Eye (tissue), 1 donor: ENCODE results near the gene LIPA.
"Not testable (repeated sequence)": the region's sequence is repeated elsewhere in the genome, so short reads cannot be mapped to it uniquely, and the experiment has no call there.

Source experiments
- DNase-seq: peaks from one replicate; pipeline ENCODE4 v3.0.0-alpha.2; 2015

The LIPA gene

DNA sequence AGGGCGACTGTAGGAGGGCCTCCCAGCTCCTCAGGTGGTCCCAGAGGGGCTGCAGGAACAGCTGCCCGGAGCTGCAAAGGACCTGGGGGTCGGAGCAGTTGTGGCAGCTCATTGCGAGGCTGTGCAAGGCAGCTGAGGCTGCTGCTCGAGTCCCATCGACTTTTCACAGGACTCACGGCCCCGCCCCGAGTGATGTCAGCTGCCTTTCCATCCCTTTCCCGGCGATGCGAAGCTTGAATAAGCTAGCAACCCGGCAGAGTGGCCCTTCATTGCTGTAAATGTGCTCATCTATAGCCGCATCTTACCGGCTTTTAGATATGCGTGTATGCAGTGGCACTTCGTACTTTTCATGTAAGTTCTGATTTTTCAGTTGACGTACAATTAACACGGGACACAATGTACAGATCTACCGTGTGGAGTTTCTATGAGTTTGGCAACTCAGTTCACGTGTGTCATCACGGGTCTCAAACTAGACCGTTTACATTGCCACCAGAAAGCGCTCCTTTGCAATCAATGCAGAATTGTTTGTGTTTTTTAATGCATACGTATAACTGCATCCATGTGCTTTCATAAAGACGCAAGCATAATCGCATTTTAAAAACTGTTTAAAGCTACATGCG is 44.3 kb downstream of the LIPA start, which contains the start of gene CH25H:
Gene CH25H, minus strand, starts transcription at position 137 of the 620 bp plus-strand sequence. Its CDS starts 25 bp downstream, at position 112.
- peak; percentile 89 for DNase-seq

DNA sequence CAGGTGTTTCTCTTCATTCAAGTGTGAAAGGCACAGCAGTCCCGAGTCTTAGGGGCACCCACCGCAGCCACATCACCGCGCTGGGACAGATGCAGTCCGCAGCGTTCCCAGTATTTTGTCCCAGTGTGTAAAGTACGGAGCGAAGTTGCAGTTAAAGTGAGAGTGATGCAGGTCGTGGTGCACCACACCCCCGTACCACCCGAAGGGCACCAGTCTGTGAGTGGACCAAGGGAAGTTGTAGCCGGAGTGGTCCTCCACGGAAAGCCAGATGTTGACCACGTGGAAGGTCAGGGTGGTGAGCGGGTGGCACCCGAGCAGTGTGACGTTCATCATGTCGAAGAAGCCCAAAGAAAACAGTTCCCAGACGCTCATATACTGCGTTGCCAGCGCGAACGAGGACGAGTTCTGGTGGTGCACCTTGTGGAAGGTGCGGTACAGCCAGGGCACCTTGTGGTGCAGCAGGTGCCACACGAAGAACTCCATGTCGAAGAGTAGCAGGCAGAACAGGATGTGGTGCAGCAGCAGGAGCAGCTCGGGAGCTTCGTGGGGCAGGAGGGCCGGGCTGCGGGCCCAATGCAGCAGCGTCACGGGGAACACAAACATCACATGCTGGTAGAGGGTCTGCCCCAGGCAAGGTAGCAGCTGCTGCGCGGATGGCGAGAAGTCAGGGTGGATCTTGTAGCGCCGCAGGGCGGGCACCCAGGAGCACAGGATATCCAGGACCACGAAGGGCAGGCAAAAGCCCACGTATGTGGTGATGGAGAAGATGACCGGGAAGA is 45.0 kb downstream of the LIPA start:
- no peak for DNase-seq

DNA sequence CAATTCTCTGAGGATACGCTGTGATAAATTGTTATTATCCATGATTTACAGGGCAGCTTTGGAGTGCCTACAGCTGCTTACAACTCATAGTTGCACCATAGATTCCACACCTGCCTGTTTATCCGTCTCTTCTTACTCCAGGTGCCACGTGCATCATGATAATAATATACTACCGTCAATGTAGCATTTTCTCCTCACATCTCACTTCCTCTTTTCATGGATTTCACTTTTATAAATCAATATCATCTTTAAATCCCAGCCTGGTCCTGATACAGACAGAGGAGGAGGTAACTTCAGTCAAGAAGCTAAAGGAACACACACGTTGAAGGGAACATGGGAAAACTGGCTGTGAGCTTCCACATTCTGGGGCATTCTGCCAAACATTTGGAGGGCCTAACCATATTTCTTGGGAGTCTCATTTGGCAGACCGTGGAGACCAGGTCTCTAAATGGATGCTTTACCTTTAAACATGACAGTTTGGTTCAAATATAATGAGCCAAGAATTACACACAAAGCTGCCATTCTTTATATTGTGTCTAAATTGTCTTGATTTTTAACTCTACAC is 46.9 kb downstream of the LIPA start:
- DNase-seq, result no peak

DNA sequence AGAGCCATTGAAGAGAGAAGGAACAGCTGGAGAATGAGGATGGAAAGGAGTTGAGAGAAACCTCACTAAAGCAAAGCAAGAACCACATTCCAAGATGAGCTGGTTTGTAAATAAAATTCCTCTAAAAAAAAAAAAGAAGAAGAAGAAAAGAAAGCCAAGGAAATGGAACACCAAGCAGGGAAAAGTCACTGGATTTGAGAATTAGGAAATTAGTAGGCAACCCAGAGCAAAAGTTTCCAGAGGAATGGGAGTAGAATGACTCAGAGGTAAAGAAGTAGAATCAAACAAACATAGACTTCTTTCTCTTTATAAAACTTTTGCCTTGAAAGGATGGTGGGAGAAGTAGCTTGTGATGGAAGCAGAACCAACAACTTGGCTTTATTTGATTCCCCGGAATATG is 48.3 kb downstream of the LIPA start:
- no peak for DNase-seq

DNA sequence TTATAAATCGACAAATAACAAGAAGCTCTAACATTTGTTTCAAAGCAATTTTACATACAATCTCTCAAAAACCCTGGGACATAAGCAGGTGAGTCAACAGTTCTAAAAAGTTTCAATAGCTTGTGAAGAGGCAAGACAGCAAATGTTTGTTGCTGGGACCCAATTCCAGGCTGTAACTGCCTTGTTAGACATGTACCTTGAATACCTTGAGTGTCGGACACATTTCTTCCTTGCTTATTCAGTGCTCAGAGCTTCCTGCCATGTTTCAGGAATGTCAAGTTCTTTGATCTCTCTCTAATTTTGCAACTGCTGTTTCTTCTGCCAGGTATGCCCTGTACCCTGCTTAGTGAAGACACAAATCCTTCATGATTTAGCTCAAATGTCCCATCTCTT is 49.5 kb downstream of the LIPA start:
- DNase-seq, result no peak

DNA sequence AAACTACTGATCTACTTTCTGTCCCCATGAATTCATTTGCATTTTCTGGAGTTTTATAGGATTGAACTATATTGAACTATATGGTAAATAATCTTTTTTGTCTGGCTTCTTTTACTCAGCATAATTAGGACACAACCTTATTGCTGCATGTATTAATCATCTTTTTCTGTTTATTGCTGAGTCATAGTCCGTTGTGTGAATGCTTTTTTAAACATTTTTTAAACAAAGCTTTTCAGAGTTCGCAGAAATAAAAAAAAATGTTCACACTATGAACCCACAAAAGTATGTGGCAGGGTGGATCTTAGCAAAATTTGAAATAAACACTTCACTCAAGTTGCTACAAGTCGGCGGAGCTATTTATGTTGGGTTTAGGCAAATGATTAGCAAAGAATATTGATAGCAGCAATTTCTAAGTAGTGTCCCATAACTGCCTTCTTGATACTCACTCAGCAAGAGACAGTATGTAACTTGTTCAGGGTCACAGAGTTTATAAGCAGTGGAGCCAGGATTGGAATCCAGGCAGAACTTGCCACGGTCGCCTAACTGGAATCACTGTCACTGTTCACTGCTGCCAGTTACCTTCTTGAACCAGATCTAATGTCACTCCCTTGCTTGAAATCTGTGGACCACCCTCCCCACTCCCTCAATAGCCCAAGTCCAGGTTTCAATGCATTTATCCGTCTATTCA is 50.1 kb downstream of the LIPA start:
- DNase-seq, result no peak

DNA sequence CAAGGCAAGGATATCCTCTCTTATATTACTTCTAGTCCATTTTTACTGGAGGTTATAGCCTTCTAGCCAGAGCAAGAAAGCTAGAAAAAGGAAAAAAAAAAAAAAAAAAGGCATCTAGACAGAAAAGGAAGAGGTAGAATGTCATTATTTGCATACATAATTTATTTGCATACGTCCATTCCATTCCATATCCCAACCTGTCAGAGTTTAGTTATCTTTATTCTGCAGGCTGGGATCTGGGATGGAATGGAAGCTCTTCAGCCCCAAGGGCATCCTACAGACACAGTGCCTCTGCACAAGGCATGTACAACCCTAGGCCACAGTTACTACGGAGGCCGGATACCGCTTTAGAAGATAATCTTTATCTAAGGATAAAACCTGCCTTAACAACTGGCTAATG is 54.1 kb downstream of the LIPA start:
- DNase-seq, result no peak

DNA sequence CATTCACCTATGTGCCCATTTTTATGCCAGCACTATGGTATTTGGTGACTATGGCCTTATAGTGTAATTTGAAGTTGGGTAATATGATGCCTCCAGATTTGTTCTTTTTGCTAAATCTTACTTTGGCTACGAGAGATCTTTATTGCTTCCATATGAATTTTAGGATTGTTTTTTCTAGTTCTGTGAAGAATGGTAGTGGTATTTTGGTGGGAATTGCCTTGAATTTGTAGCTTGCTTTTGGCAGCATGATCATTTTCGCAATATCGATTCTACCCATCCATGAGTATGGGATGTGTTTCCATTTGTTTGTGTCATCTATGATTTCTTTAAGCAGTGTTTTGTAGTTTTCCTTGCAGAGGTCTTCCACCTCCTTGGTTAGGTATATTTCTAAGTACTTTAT is 60.3 kb downstream of the LIPA start:
- not testable (repeated sequence) for DNase-seq

DNA sequence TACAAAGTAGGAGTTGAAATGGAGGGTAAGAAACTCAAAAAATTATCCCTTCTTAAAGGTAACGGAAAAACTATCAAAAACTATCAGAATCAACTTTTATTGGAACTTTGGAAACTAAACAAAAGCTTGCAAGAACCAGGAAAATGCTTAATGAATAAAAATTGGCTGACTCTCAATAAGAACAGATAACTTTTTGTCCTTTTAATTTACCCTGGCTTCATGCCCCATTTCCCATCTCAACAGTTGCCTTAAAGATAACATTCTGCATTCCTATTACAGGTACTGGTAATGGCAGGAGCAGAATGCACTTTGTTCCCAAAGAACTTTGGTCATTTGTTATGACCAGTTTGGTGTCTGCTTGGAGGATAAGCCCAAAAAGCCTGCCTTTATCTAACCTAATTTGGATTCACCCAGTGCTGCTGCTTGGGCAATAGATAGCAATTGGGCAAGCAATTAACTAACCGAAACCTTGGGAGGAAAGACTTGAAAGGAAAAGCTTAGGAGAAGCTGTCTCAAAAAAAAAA is 62.3 kb downstream of the LIPA start:
- DNase-seq, result no peak

DNA sequence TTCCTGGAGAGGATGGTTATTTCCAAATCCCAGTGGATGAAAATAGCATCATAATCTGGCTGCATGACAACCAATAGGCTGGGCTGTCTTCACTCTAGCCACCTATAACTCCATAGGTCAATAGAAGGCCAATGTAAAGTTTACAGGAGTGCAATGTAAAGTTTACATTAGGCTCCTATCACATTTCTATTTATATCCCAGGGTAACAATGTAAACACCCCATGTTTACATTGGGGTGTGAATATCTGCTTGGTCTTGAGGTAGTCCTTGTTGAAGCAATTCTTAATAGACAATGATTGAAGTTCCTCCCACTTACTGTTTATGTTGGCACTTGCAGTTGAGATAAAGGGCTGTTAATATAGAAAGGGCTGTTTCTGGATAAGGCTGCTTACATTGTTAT is 65.9 kb downstream of the LIPA start:
- DNase-seq, result no peak

DNA sequence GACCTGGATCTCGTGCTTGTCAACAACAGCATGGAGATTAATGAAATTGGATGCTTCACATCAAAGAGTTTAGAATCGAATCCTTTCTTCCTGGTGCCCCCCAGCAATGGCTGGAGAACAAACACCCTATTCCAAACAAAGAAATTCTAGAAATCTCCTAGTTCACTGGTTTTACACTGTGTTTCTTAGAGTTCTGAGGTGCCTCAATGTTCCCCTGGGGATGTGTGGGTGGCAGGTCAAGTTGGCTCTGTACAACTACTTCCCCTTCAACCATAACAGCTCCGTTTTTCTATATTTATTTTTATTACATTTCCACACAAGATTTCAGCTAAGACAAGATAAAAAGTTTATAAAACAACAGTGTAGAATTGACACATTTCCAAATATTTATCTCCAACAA is 66.9 kb downstream of the LIPA start:
- no peak for DNase-seq

DNA sequence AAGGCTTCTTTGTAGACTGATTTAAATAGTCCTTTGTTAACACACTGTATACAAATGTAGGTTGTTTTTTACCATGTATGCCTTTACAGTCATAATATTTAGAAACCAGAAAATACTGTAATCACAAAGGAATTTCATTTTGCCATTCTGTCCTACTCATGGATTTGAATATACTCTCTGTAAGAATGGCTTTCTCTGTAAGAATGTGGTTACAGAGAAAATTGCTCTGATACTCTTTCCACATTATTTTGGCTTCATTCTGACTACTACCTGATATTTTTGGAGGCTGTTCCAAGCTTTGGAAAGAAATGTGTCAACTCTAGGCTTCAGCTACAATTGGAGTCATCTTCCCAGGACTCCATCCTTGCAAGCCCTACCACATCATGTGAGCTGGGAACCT is 68.0 kb downstream of the LIPA start:
- no peak for DNase-seq

DNA sequence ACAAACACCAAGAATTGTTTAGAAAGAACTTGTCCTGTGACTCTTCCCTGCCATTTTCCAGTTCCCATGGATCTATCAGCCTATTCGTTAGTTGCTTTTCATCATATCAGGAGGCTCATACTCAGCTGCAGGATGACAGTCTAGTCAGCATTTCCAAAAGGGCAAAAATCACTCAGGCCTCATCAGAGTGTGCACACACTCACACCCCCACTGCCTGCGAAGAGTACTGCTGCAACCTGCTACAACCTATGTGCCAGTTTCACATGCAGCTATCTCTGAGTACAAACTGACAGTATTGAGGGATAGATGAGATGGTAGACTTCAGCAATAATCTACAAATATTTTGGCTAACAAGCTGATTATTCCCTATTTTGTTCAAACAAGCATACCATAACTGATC is 68.7 kb downstream of the LIPA start:
- DNase-seq, result no peak

DNA sequence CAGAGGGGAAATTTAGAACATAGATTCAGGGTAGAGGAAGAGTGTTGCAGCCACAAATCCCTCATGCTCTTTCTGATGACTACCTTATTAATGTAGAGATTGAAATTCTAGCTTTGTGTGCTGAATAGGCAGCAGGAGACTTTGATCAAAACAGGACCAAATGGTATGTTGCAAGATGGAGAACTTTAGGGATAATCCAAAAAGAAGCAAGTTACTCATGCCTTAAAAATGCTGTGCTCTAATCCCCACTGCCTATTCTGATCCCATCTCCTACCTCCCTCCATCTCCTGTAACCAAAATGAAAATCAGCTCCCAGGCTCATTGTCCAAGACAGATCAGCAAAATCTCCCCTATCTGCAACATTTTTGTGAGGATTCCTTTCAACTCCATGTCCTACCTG is 75.8 kb downstream of the LIPA start:
- no peak for DNase-seq

DNA sequence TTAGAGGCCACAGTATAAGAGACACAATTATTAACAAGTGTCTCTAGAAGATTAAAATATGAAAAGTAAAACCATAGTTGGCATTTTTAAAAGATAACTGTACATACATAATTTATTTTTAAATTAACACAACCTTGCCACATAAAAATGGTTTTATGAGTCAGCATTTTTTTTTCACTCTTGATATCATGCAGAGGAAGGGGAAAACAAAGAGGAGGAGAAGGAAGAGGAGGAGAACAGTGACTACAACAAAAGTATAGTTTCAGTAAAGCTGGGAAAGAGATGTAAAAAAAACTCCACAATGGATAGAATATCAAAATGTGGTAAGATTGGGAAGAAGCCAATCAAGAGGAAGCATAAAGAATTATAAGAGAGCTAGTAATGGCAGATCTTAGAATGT is 78.5 kb downstream of the LIPA start:
- no peak for DNase-seq

DNA sequence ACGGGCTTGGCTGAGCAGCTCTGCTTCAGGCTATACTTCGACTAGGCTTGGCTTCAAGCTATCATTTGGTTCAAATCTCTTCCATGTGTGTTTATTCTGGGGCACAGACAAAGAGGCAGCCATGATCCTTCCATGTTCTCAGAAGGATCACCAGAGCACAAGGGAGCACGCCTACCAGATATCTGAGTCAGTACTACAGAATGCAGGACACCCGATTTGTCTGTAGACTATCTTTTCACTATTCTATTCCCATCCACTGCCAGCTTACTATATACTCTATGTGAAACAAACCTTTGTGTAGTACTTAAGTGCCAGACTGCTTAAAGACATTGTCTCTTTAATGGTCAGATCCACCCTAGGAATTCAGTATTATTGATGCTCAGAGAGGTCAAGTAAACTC is 79.6 kb downstream of the LIPA start:
- DNase-seq, result no peak

DNA sequence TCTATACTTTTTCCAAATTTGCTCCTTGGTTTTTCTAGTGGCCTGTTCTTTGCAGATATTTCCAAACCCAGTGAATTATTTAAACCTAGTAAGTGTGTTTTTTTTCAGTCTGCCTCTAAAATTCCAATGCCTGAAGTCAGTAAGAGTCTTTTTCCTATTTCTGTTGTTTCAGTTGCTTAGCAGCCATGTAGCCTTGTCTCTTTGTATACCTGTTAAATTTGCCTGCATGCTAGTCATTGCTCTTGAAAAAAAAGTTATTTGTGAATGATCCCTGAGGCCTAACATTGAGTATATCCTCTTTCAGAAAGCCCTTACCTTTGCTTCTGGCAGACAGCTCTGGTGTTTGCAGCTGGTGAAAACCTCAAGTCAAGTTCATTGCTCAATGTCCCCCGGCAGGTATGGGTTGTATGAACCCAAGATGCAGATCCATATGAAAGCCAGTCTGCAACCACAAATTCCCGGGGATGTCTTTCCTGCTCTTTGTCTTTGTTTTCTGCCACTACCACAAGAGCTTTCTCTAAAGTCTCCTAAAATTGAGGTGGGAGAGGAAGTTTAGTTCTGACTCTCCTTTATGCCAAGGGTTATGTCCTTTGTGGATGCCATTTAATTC is 80.2 kb downstream of the LIPA start:
- no peak for DNase-seq

DNA sequence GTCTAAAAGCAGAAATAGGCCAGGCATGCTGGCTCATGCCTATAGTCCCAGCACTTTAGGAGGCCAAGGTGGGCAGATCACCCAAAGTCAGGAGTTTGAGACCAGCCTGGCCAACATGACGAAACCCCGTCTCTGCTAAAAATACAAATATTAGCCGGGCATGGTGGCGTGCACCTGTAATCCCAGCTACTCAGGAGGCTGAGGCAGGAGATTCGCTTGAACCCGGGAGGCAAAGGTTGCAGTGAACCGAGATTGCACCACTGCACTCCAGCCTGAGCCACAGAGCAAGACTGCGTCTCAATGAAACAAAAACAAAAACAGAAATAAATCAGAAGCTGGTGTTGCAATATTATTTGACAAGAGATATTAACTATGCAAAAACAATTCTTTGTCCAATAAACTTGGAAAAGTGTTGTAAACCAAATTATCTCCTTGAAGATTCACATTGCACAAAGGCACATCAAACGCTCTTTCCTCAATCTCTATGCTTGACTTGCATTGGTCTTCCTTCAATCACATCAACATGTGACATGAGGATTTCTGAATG is 83.1 kb downstream of the LIPA start:
- not testable (repeated sequence) for DNase-seq

DNA sequence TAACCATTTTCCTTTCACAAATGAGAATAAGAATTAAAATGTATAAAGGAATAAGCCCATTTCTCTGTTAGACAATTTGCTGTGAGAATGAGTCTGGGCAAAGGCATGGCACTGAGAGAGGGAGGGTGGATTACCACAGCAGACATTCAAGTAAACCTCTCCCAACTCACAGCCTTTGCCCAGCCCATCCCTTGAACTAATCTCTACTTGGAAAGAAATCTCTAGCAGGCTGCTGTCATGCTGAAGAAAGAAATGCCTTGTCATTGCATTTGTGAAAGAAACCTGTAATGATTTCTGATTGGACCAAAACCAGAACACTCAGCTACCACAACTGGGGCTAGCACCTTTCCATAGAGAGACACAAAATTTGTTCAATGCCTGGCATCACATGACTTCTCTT is 83.7 kb downstream of the LIPA start:
- no peak for DNase-seq

DNA sequence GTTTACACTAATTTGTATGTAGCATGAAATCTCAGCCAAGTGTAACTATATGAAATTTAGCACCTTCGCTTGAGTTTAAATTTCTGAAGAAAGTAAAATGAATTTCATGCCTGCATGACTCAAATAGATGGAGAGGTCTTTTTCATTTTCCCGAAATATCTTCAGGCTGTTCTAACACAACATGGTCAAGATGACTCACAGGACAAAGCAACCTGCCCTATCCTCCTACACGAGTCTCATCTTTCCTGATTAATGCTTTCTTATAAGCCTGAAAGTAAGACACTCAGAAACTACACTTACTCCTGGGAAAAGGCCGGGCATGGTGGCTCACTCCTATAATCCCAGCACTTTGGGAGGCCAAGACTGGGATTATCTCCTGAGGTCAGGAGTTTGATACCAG is 85.7 kb downstream of the LIPA start:
- no peak for DNase-seq

DNA sequence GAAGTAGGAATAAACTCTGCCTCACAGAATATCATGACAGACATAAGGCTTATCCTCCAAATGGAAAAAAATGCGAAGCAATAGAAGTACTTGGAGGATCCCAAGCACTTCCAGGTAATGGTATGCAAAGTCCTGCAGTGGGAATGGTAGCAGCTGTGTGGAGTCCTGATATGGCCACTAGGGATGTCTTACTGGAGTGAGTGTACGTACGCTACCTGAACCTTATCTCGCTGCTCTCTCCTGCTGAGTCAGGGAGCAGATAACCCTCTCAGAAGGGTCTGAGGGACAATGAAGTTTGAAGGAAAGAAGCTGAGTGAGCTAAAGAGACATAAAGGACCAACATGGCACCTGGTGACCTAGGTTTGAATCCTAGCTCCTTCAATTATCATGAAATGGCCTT is 86.7 kb downstream of the LIPA start:
- DNase-seq, result no peak

DNA sequence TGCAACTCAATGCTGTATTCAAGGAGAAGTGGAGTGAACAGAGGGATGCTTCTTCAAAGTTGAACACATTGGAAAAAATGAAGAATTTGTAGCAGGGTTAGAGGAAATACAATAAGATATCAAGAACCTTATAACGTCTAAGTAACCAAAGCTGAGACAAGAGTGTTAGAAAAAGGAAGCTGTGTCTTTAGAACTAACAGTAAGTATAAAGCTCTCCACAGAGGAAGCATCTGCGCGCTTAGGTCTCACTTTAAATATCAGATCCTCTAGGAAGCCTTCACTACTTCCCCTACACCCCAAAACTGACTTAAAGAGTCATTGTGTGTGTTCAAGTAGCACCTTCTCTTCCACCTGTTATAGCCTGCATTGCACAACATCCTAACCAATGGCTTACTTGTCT is 87.5 kb downstream of the LIPA start:
- DNase-seq, result no peak
